PC-3 (cell line): ENCODE data around the gene UBE2E2. TPM values are rescaled to one million over a fixed set of nuclear protein-coding genes. Genes with fewer than 3 reads are reported as not detected.
A peak's percentile ranks its signal among the peaks of the same experiment; 100 is the strongest.

Source experiments
- ATAC-seq: fragments of 200-7000 bp; cut with Tn5 transposase; 2 replicates; pipeline ENCODE4 v1.9.1; 2020; ENCODE audit warnings: mild to moderate bottlenecking, moderate library complexity
- BruUV-seq: library from RNA; stranded (reverse); fragments of 400-500 nt; replicated peaks from 2 replicates; lab custom pipeline; 2021; lab: Mats Ljungman, UMichigan
- CTCF ChIA-PET: fragments of 300-600 bp; sonication (Branson Sonifier 250); formaldehyde crosslinking; loops from one replicate; lab custom pipeline; 2022; ENCODE audit warnings: antibody characterized with exemption; lab: Charles Lee
- POLR2A ChIA-PET: fragments of 300-600 bp; sonication (Branson Sonifier 250); formaldehyde crosslinking; loops from one replicate; lab custom pipeline; 2022; ENCODE audit warnings: antibody characterized with exemption; ENCODE audit not compliant: unreplicated experiment; lab: Charles Lee
- DNase-seq: peaks from one replicate; pipeline ENCODE4 v3.0.0-alpha.2; 2015
- H2AFZ ChIP-seq: fragments of 300-600 bp; sonication (generic); 2 replicates; pipeline ENCODE4 v1.6.0; 2016; ENCODE audit warnings: antibody characterized with exemption, low read length
- H3F3A ChIP-seq: fragments of 300-600 bp; sonication (generic); one replicate; pipeline ENCODE4 v1.6.0; 2017; ENCODE audit warnings: antibody characterized with exemption, low read length, control low read depth, mild to moderate bottlenecking; ENCODE audit not compliant: unreplicated experiment
- H3K27ac ChIP-seq: fragments of 300-600 bp; sonication (generic); 2 replicates; pipeline ENCODE4 v1.5.1; 2016; ENCODE audit warnings: mild to moderate bottlenecking, low read length
- H3K27me3 ChIP-seq: fragments of 300-600 bp; sonication (generic); 2 replicates; pipeline ENCODE4 v1.6.1; 2016; ENCODE audit warnings: low read length, mixed read lengths
- H3K36me3 ChIP-seq: fragments of 300-600 bp; sonication (generic); 2 replicates; pipeline ENCODE4 v1.6.1; 2016; ENCODE audit warnings: low read depth, mixed run types, low read length, mixed read lengths
- H3K4me1 ChIP-seq: fragments of 300-600 bp; sonication (generic); 2 replicates; pipeline ENCODE4 v1.5.1; 2016; ENCODE audit warnings: low read length; ENCODE audit not compliant: insufficient read depth
- H3K4me2 ChIP-seq: fragments of 300-600 bp; sonication (generic); 2 replicates; pipeline ENCODE4 v1.6.0; 2016; ENCODE audit warnings: low read length
- H3K4me3 ChIP-seq: fragments of 300-600 bp; sonication (generic); 2 replicates; pipeline ENCODE4 v1.5.1; 2016; ENCODE audit warnings: mild to moderate bottlenecking, low read length, mixed read lengths
- H3K79me2 ChIP-seq: fragments of 300-600 bp; sonication (generic); 2 replicates; pipeline ENCODE4 v1.6.1; 2017; ENCODE audit warnings: low read length, mixed read lengths
- H3K9ac ChIP-seq: fragments of 300-600 bp; sonication (generic); 2 replicates; pipeline ENCODE4 v1.6.0; 2016; ENCODE audit warnings: mild to moderate bottlenecking, low read length
- H3K9me2 ChIP-seq: fragments of 300-600 bp; sonication (generic); replicated peaks from 2 replicates; pipeline ENCODE4 v1.6.1; 2016; ENCODE audit warnings: mixed run types, low read length, mixed read lengths
- H3K9me3 ChIP-seq: fragments of 300-600 bp; sonication (generic); 2 replicates; pipeline ENCODE4 v1.6.1; 2016; ENCODE audit warnings: low read length, mixed read lengths
- H4K20me1 ChIP-seq: fragments of 300-600 bp; sonication (generic); 2 replicates; pipeline ENCODE4 v1.6.1; 2016; ENCODE audit warnings: low read length, mixed read lengths
- CTCF ChIP-seq: fragments of 300-600 bp; sonication (generic); conservative IDR thresholded peaks from 2 replicates; pipeline ENCODE4 v1.5.1; 2017; ENCODE audit warnings: antibody characterized with exemption, low read depth, mild to moderate bottlenecking, low read length
- EZH2 ChIP-seq: fragments of 300-600 bp; sonication (generic); IDR thresholded peaks from one replicate; pipeline ENCODE4 v1.6.1; 2017; ENCODE audit warnings: antibody characterized with exemption, mild to moderate bottlenecking, low read length; ENCODE audit not compliant: unreplicated experiment
- EZH2phosphoT487 ChIP-seq: fragments of 300-600 bp; sonication (generic); IDR thresholded peaks from 2 replicates; pipeline ENCODE4 v1.6.1; 2018; ENCODE audit warnings: mild to moderate bottlenecking, antibody characterized with exemption, low read length, borderline replicate concordance
- intact Hi-C: fragments of 100-400 bp; cut with micrococcal nuclease; formaldehyde crosslinking; loops from 2 replicates; pipeline ENCODE4 v1.9.0; 2023
- total RNA-seq: library from RNA; depleted of rRNA; stranded (reverse); fragments of >200 nt; gene quantifications from 2 replicates; pipeline ENCODE4 v1.2.3, GENCODE V29; 2014

The UBE2E2 gene
- total RNA-seq, 1 experiment from 2014 or later = 25.6 TPM

DNA sequence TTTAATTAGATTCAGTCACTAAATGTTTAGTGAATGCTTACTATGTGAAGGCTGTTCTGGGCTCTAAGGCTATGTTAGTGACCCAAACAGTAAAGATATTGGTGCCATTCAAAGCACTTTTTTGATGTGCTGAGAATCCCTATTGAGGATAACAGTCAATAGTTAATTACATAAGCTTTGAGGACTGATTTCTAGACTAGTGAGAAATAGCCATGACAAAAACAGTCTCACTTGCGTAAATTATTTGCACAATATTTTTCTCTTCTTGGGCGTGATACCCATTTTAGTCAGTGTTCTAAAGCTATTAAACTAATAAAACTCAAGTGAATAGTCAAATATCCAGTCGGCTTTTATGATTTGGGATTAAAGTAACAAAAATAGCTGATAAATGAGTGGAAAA, 74.6 kb downstream of the UBE2E2 start:
- Histone ChIP-seq H4K20me1 (no peaks in the 10 kb centered on the region), H3K79me2 (peaks cover 15% of the 10 kb centered on the region), H2AFZ (no peak overlapping the region), H3K27me3 (no peaks in the 10 kb centered on the region), H3F3A (no peaks in the 10 kb centered on the region), H3K36me3 (no peaks in the 10 kb centered on the region), H3K9me2 (no peaks in the 10 kb centered on the region), H3K9me3 (no peaks in the 10 kb centered on the region), H3K4me3 (no peak overlapping the region), H3K4me2 (no peak overlapping the region), H3K27ac (no peak overlapping the region), H3K9ac (no peak overlapping the region), H3K4me1 (peaks cover 12% of the 10 kb centered on the region)
- ChIA-PET CTCF (no interaction called here), POLR2A (interaction anchor here (0.6 kb wide), 1 partner anchor 154 kb away, joined by 4 read pairs; no protein-coding TSS in a partner anchor)
- BruUV-seq = no TSS peak
- DNase-seq (no peak), ATAC-seq (no peak)
- intact Hi-C loops = no loop called here
- TF ChIP-seq EZH2 = no peak
- TF ChIP-seq CTCF = no peak
- no peak for TF ChIP-seq EZH2phosphoT487

DNA sequence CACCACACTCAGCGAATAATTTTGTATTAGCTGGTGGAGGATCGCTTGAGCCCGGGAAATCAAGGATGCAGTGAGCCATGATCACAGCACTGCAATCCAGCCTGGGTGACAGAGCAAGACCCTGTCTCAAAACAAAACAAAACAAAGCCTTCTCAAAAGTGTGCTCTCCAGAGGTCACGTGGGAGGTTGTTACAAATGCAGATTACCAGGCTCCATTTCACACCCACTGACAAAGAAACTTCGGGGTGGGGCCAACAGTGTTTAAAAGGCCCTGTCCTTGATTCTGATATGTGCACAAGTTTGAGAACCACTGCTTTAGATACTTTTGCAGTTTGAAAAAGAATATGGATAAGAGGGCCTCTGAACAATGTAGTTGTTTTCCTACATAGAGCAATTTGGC, 80.5 kb downstream of the UBE2E2 start:
- Histone ChIP-seq H3K4me2 (no peak overlapping the region), H4K20me1 (peaks cover 3% of the 10 kb centered on the region; the same call in 1 of the 2 replicates), H3K27ac (no peak overlapping the region), H3K9me3 (no peaks in the 10 kb centered on the region), H3K4me1 (no peaks in the 10 kb centered on the region), H3K79me2 (no peaks in the 10 kb centered on the region; the same call in 1 of the 2 replicates), H2AFZ (no peak overlapping the region), H3K9ac (no peak overlapping the region), H3K27me3 (no peaks in the 10 kb centered on the region), H3K36me3 (no peaks in the 10 kb centered on the region), H3K9me2 (no peaks in the 10 kb centered on the region), H3K4me3 (no peak overlapping the region), H3F3A (no peaks in the 10 kb centered on the region)
- POLR2A ChIA-PET = interaction anchor here (0.5 kb wide), 1 partner anchor 142 kb away, joined by 7 read pairs; no protein-coding TSS in a partner anchor
- CTCF ChIA-PET = no interaction called here
- ATAC-seq (no peak), DNase-seq (no peak)
- BruUV-seq = no TSS peak
- intact Hi-C loops = no loop called here
- TF ChIP-seq CTCF (no peak), EZH2phosphoT487 (no peak), EZH2 (no peak)

DNA sequence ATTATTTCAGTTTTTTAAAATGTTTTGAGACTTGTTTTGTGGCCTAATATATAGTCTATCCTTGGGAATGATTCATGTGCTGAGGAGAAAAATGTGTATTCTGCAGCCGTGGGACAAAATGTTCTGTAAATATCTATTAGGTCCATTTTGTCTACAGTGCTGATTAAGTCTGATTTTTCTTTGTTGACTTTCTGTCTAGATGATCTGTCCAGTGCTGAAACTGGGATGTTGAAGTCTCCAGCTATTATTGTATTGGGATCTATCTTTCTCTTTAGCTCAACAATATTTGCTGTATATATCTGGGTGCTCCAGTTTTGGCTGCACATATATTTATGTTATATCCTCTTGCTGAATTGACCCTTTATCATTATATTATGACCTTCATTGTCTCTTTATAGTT, 85.2 kb downstream of the UBE2E2 start:
- no peak overlapping the region for H3K9ac ChIP-seq
- no TSS peak for BruUV-seq
- intact Hi-C loops = no loop called here
- H3K4me3 ChIP-seq = no peak overlapping the region
- POLR2A ChIA-PET = no interaction called here
- ATAC-seq (no peak), DNase-seq (peak; percentile 26)
- no peak overlapping the region for H2AFZ ChIP-seq
- H4K20me1 ChIP-seq = peaks cover 12% of the 10 kb centered on the region; the same call in 1 of the 2 replicates
- no peaks in the 10 kb centered on the region for H3K4me1 ChIP-seq
- H3K9me3 ChIP-seq = no peaks in the 10 kb centered on the region
- H3K9me2 ChIP-seq = no peaks in the 10 kb centered on the region
- no peak for TF ChIP-seq EZH2phosphoT487
- TF ChIP-seq EZH2 = no peak
- no peak for TF ChIP-seq CTCF
- H3K79me2 ChIP-seq = peaks cover 15% of the 10 kb centered on the region; the same call in 1 of the 2 replicates
- H3K27me3 ChIP-seq = no peaks in the 10 kb centered on the region
- no peaks in the 10 kb centered on the region for H3K36me3 ChIP-seq
- H3K27ac ChIP-seq = no peak overlapping the region
- no peaks in the 10 kb centered on the region for H3F3A ChIP-seq
- CTCF ChIA-PET = no interaction called here
- no peak overlapping the region for H3K4me2 ChIP-seq
